Measurements from ENCODE around the gene ZFYVE28. TPM values are rescaled to one million over a fixed set of nuclear protein-coding genes. Genes with fewer than 3 reads are reported as not detected.

Gene ZFYVE28
- total and polyA plus RNA-seq, 10 of the 15 experiments (the other 5 are each of a cell fraction or from before 2014, with no cell fraction given) = 0.06 to 1.9 (median 0.22) TPM; not detected in 1

DNA sequence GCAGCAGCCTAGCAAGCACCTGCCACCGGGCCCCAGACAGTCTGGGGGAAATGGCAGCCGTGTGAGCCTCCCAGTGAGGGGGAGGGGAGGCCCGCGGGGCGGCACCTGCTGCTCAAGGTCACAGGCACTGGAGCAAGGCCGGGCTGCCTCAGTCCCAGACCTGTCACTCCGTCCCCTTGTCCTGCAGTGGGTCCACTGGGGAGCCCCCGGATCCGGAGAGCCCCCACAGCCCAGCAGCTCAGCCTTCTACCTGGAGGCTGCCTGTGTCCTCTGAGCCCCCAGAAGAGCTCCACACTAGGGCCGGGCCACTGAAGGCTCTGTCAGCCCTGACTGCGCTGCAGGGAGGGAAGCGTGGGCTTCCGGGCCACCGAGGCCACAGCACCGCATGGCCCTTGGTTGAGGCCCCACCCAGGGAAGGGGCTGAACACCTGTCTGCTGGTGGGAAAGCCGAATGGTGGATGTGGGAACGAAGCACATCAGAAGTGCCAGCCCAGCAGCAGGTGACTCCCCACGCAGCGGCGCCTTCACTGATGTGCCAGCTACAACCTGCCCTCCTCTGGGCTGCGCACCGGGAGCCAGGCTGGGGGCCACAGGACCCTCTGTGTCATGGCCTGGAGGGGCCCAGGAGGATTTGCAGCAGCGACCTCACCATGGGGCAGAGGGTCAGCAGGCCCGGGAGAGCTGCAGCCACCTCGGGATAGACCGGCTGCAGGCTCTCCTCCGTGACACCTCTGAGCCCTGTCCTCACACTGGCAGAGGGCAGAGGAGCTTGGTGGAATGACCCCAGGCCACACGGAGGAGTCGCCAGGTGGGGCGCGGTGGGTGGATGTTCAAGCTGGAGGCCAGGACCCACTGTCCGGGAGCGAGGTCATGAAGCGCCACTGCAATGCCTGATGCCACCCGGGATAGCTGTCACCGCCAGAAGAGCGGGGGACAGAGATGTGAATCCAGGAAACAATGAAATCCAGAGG is 121.5 kb downstream of the ZFYVE28 start (continued):
- no peak for TF ChIP-seq ZNF687 (IDR thresholded peaks at IDR 0.05)
- TF ChIP-seq CHD1 (IDR thresholded peaks at IDR 0.05; ENCODE audit: low read depth, low read length) = no peak
- TF ChIP-seq E4F1 (IDR thresholded peaks at IDR 0.05; ENCODE audit: borderline replicate concordance, partially characterized antibody) = no peak
- no peak for TF ChIP-seq NRF1 (conservative IDR thresholded peaks at IDR 0.05; ENCODE audit: low read depth, low read length)
- no peak for TF ChIP-seq CHD2 (IDR thresholded peaks at IDR 0.05; ENCODE audit: borderline replicate concordance, low read depth, low read length)
- no peak for TF ChIP-seq POU2F2 (IDR thresholded peaks at IDR 0.05; ENCODE audit: borderline replicate concordance, low read depth, low read length)

All from GM12878 (cell line).